ENCODE results near the gene DIAPH3.

Gene DIAPH3

GRCh38 chr13:59801107-59801880 lies 362.4 kb downstream of the DIAPH3 start:
- no peak for TF ChIP-seq CTCF (IDR thresholded peaks at IDR 0.05; ENCODE audit: low read depth, low read length)
- no peak overlapping the region for H3K4me3 ChIP-seq (ENCODE audit: low read depth, low read length)
- no peak for DNase-seq (ENCODE audit: low read depth, low spot score)
- in situ Hi-C loops (cut with HindIII; ENCODE audit: low sequenced_read_pairs): no loop called here

GRCh38 chr13:59793107-59793506 lies 370.6 kb downstream of the DIAPH3 start:
- H3K4me3 ChIP-seq (ENCODE audit: low read depth, low read length): no peak overlapping the region
- DNase-seq (ENCODE audit: low read depth, low spot score): no peak
- in situ Hi-C loops (cut with HindIII; ENCODE audit: low sequenced_read_pairs): no loop called here
- no peak for TF ChIP-seq CTCF (IDR thresholded peaks at IDR 0.05; ENCODE audit: low read depth, low read length)

GRCh38 chr13:59790626-59791025 lies 373.1 kb downstream of the DIAPH3 start:
- no peak overlapping the region for H3K4me3 ChIP-seq (ENCODE audit: low read depth, low read length)
- in situ Hi-C loops (cut with HindIII; ENCODE audit: low sequenced_read_pairs): no loop called here
- DNase-seq (ENCODE audit: low read depth, low spot score): peak; percentile 29
- no peak for TF ChIP-seq CTCF (IDR thresholded peaks at IDR 0.05; ENCODE audit: low read depth, low read length)

GRCh38 chr13:59789558-59789957 lies 374.2 kb downstream of the DIAPH3 start:
- no peak overlapping the region for H3K4me3 ChIP-seq (ENCODE audit: low read depth, low read length)
- DNase-seq (ENCODE audit: low read depth, low spot score): no peak
- no peak for TF ChIP-seq CTCF (IDR thresholded peaks at IDR 0.05; ENCODE audit: low read depth, low read length)
- in situ Hi-C loops (cut with HindIII; ENCODE audit: low sequenced_read_pairs): no loop called here

GRCh38 chr13:59787679-59788078 lies 376.0 kb downstream of the DIAPH3 start:
- TF ChIP-seq CTCF (IDR thresholded peaks at IDR 0.05; ENCODE audit: low read depth, low read length): no peak
- no peak for DNase-seq (ENCODE audit: low read depth, low spot score)
- H3K4me3 ChIP-seq (ENCODE audit: low read depth, low read length): no peak overlapping the region
- in situ Hi-C loops (cut with HindIII; ENCODE audit: low sequenced_read_pairs): no loop called here

- in situ Hi-C loops (cut with HindIII; ENCODE audit: low sequenced_read_pairs): no loop called here
- no peak for TF ChIP-seq CTCF (IDR thresholded peaks at IDR 0.05; ENCODE audit: low read depth, low read length)
- DNase-seq (ENCODE audit: low read depth, low spot score): no peak
- H3K4me3 ChIP-seq (ENCODE audit: low read depth, low read length): no peak overlapping the region
Measured at GRCh38 chr13:59782696-59783095, 381.0 kb downstream of the DIAPH3 start.
